HepG2 (cell line): Measurements from ENCODE around the gene USF2. TPM values are rescaled to one million over a fixed set of nuclear protein-coding genes. Genes with fewer than 3 reads are reported as not detected.

Experiments used
- ATAC-seq: fragments of 200-7000 bp; cut with Tn5 transposase; 3 replicates; pipeline ENCODE4 v1.9.1; 2020; ENCODE audit warnings: mild to moderate bottlenecking, moderate library complexity
- BruUV-seq: library from RNA; stranded (reverse); fragments of 400-500 nt; replicated peaks from 2 replicates; lab custom pipeline; 2021; lab: Mats Ljungman, UMichigan
- CTCF ChIA-PET: fragments of 300-600 bp; formaldehyde crosslinking; extraction: SDS; loops from one replicate; lab custom pipeline; 2021; ENCODE audit warnings: low total read pairs, inconsistent platforms, low intra/inter-chr PET ratio; lab: Yijun Ruan, JAX
- POLR2A ChIA-PET: fragments of 350-600 bp; sonication (Branson Sonifier 250); formaldehyde crosslinking; loops from one replicate; lab custom pipeline; 2020; ENCODE audit warnings: antibody characterized with exemption, inconsistent platforms; lab: Yijun Ruan, JAX
- DNase-seq: peaks from one replicate; pipeline ENCODE4 v3.0.0-alpha.2; 2015; ENCODE audit warnings: low spot score
- FAIRE-seq: peaks from 3 replicates; lab custom pipeline; 2011; peaks lifted over from hg19 to GRCh38; lab: Jason Lieb, UNC
- H2AFZ ChIP-seq: one replicate; pipeline ENCODE4 v1.6.1; 2011; ENCODE audit warnings: low read length, inconsistent platforms
- H3K27ac ChIP-seq: fragments of 300-600 bp; 3 replicates; pipeline ENCODE4 v1.8.0; 2011; ENCODE audit warnings: mixed run types, mild to moderate bottlenecking, mixed read lengths, low read length, inconsistent platforms; ENCODE audit not compliant: insufficient read depth; ENCODE audit errors: extremely low read length
- H3K27me3 ChIP-seq, 2 experiments: fragments of 200-600 bp in 1 of 2; 2 replicates in 1 of 2; 3 replicates in 1 of 2; pipeline versions ENCODE4 v1.6.0 to v1.8.0; 2011; ENCODE audit warnings: low read length in 2 of 2, mild to moderate bottlenecking in 2 of 2, moderate library complexity in 2 of 2, inconsistent platforms in 1 of 2; ENCODE audit not compliant: insufficient read depth in 2 of 2, control insufficient read depth in 1 of 2
- H3K36me3 ChIP-seq, 2 experiments: fragments of 200-600 bp in 1 of 2; replicated peaks in 1 of 2; 2 replicates in 1 of 2; 3 replicates in 1 of 2; pipeline versions ENCODE4 v1.5.1 to v1.8.0; 2011; ENCODE audit warnings: low read length in 2 of 2, inconsistent platforms in 1 of 2; ENCODE audit not compliant: insufficient read depth in 2 of 2, control insufficient read depth in 1 of 2
- H3K4me1 ChIP-seq: 2 replicates; pipeline ENCODE4 v1.5.1; 2012; ENCODE audit warnings: low read length, inconsistent platforms; ENCODE audit not compliant: insufficient read depth
- H3K4me2 ChIP-seq: 2 replicates; pipeline ENCODE4 v1.6.0; 2011; ENCODE audit warnings: low read depth, low read length, inconsistent platforms
- H3K4me3 ChIP-seq, 3 experiments: fragments of 200-600 bp in 1 of 3; sonication (generic), shearing (Covaris generic) in 1 of 3; replicated peaks in 1 of 3; 2 replicates each; pipeline ENCODE4 v1.5.1; 2011 to 2016; ENCODE audit warnings: low read length in 3 of 3, inconsistent platforms in 2 of 3, low read depth in 2 of 3, mild to moderate bottlenecking in 2 of 3, control low read depth in 1 of 3, mixed read lengths in 1 of 3; ENCODE audit not compliant: insufficient read depth in 1 of 3
- H3K79me2 ChIP-seq: one replicate; pipeline ENCODE4 v1.6.1; 2011; ENCODE audit warnings: low read length, inconsistent platforms; ENCODE audit not compliant: insufficient read depth
- H3K9ac ChIP-seq: 2 replicates; pipeline ENCODE4 v1.6.0; 2011; ENCODE audit warnings: mild to moderate bottlenecking, low read depth, low read length, inconsistent platforms; ENCODE audit not compliant: insufficient read depth
- H3K9me3 ChIP-seq: 2 replicates; pipeline ENCODE4 v1.5.1; 2012; ENCODE audit warnings: mild to moderate bottlenecking, low read length
- H4K20me1 ChIP-seq: 2 replicates; pipeline ENCODE4 v1.6.0; 2011; ENCODE audit warnings: inconsistent platforms, mild to moderate bottlenecking, low read length, moderate library complexity; ENCODE audit not compliant: insufficient read depth
- AKAP8 ChIP-seq: sonication (generic); formaldehyde crosslinking; IDR thresholded peaks from 2 replicates; pipeline ENCODE4 v1.5.1; 2020; ENCODE audit warnings: mild to moderate bottlenecking, missing genetic modification reagents
- ERF ChIP-seq: IDR thresholded peaks from 2 replicates; pipeline ENCODE4 v1.6.1; 2018; ENCODE audit warnings: missing biosample characterization, missing genetic modification reagents
- ETV6 ChIP-seq: sonication (generic); formaldehyde crosslinking; conservative IDR thresholded peaks from 2 replicates; pipeline ENCODE4 v1.4.0; 2020; ENCODE audit warnings: missing genetic modification reagents
- HNRNPK ChIP-seq: fragments of 200-400 bp; formaldehyde crosslinking; IDR thresholded peaks from 2 replicates; pipeline ENCODE4 v1.6.1; 2018; ENCODE audit warnings: low read length, low read depth, moderate library complexity, mild to moderate bottlenecking; ENCODE audit not compliant: poor library complexity, severe bottlenecking
- PTBP1 ChIP-seq: fragments of 200-400 bp; formaldehyde crosslinking; IDR thresholded peaks from 2 replicates; pipeline ENCODE4 v1.6.1; 2018; ENCODE audit warnings: low read length, low read depth; ENCODE audit not compliant: poor library complexity, severe bottlenecking
- RBM39 ChIP-seq: fragments of 200-400 bp; formaldehyde crosslinking; IDR thresholded peaks from one replicate; pipeline ENCODE4 v1.6.1; 2018; ENCODE audit warnings: antibody characterized with exemption, mild to moderate bottlenecking, low read depth, low read length; ENCODE audit not compliant: poor library complexity, severe bottlenecking
- TEAD2 ChIP-seq: sonication (generic); formaldehyde crosslinking; IDR thresholded peaks from 2 replicates; pipeline ENCODE4 v1.9.0; 2021; ENCODE audit warnings: missing genetic modification reagents
- ZBED4 ChIP-seq: sonication (generic); formaldehyde crosslinking; IDR thresholded peaks from 2 replicates; pipeline ENCODE4 v1.4.0; 2020; ENCODE audit warnings: missing genetic modification reagents, borderline replicate concordance
- ZHX1 ChIP-seq: sonication (generic); formaldehyde crosslinking; IDR thresholded peaks from 2 replicates; pipeline ENCODE4 v1.8.1; 2022; ENCODE audit warnings: low read depth, mild to moderate bottlenecking, missing genetic modification reagents
- ZNF205 ChIP-seq: IDR thresholded peaks from 2 replicates; pipeline ENCODE4 v1.6.1; 2018; ENCODE audit warnings: missing biosample characterization, missing genetic modification reagents
- ZNF550 ChIP-seq: sonication (generic); formaldehyde crosslinking; IDR thresholded peaks from 2 replicates; pipeline ENCODE4 v1.4.0; 2020; ENCODE audit warnings: mild to moderate bottlenecking, missing genetic modification reagents, borderline replicate concordance
- ZNF567 ChIP-seq: sonication (generic); formaldehyde crosslinking; IDR thresholded peaks from 2 replicates; pipeline ENCODE4 v1.8.1; 2023; ENCODE audit warnings: mild to moderate bottlenecking, missing genetic modification reagents, borderline replicate concordance
- ZNF747 ChIP-seq: sonication (generic); formaldehyde crosslinking; IDR thresholded peaks from 2 replicates; pipeline ENCODE4 v1.8.1; 2023; ENCODE audit warnings: missing genetic modification reagents, mild to moderate bottlenecking, borderline replicate concordance
- ZNF780A ChIP-seq: sonication (generic); formaldehyde crosslinking; IDR thresholded peaks from 2 replicates; pipeline ENCODE4 v1.8.0; 2022; ENCODE audit warnings: mild to moderate bottlenecking, missing genetic modification reagents, moderate library complexity
- ZSCAN31 ChIP-seq: sonication (generic); formaldehyde crosslinking; IDR thresholded peaks from 2 replicates; pipeline ENCODE4 v1.5.0; 2020; ENCODE audit warnings: low read depth, mild to moderate bottlenecking, missing genetic modification reagents
- WGBS: methylation state at CpG from one replicate; pipeline ENCODE4 v1.1.6; 2017; ENCODE audit warnings: low lambda C conversion rate; 5-methylcytosine and 5-hydroxymethylcytosine counted together
- in situ Hi-C: cut with HindIII; loops from 2 replicates; pipeline ENCODE4 v1.10.0; 2017; ENCODE audit warnings: low pct_unique_long_range_greater_than_20kb; ENCODE audit not compliant: extremely low pct_ligation_motif_present
- intact Hi-C: fragments of 100-400 bp; cut with micrococcal nuclease; formaldehyde crosslinking; loops from one replicate; pipeline ENCODE4 v1.10.0; 2022; ENCODE audit not compliant: unreplicated experiment
- polyA plus RNA-seq, 8 experiments: library from polyadenylated mRNA; depleted of rRNA in 3 of 8; stranded (reverse) in 7 of 8; unstranded in 1 of 8; fragments of >200 nt; fragmentation: Illumina TruSeq in 4 of 8; extraction: Trizol in 4 of 8; gene quantifications; 2 replicates each; pipeline versions ENCODE4 v1.2.1 to v1.2.3, GENCODE V29; 2011 to 2016; ENCODE audit warnings: low read depth in 4 of 8, missing spikeins in 1 of 8, mixed read lengths in 1 of 8; ENCODE audit not compliant: insufficient read depth in 1 of 8
- total RNA-seq, 5 experiments: library from RNA; depleted of rRNA; stranded (reverse); fragments of >200 nt; fragmentation: Illumina TruSeq; extraction: Trizol; gene quantifications; 2 replicates each; pipeline ENCODE4 v1.2.3, GENCODE V29; 2016; ENCODE audit warnings: low read depth in 1 of 5

USF2 gene
- total and polyA plus RNA-seq, 2 of the 13 experiments (the other 11 are each of a cell fraction or from before 2014, with no cell fraction given): 54.9 to 106 TPM

- TF ChIP-seq AKAP8 (CRISPR knock-in tag) (peak; percentile 90; the same call in 1 of the 2 replicates), RBM39 (no peak), ZNF550 (CRISPR knock-in tag) (no peak), ETV6 (CRISPR knock-in tag) (0 out of 2 replicates have a peak, but pooled peaks have one; percentile 13), PTBP1 (no peak), ZNF567 (CRISPR knock-in tag) (0 out of 2 replicates have a peak, but pooled peaks have one; percentile 43), ERF (CRISPR knock-in tag) (no peak), HNRNPK (no peak), ZSCAN31 (CRISPR knock-in tag) (no peak), ZNF205 (CRISPR knock-in tag) (0 out of 2 replicates have a peak, but pooled peaks have one; percentile 3)
Observed at GRCh38 chr19:35267353-35267817, 1.4 kb upstream of the USF2 start (continued).

GRCh38 chr19:35267818-35268535 lies 785 bp upstream of the USF2 start:
- peak overlapping the region; percentile 76 to 97 (median 79) for H3K4me3 ChIP-seq
- peaks cover 20% of the 10 kb centered on the region for H3K4me1 ChIP-seq
- CTCF ChIA-PET: no interaction called here
- peaks cover 18% of the 10 kb centered on the region for H3K79me2 ChIP-seq
- no peaks in the 10 kb centered on the region for H3K27me3 ChIP-seq
- in situ Hi-C loops (no loop called here), intact Hi-C loops (loop anchor here (5.0 kb wide), 1 partner anchor 189 kb away; no protein-coding TSS in a partner anchor)
- POLR2A ChIA-PET: interaction anchor here (0.6 to 1.2 kb wide), 2 partner anchors 41 to 434 kb away, joined by 3 read pairs; no protein-coding TSS in a partner anchor
- BruUV-seq: no TSS peak
- peak overlapping the region; percentile 79 for H3K9ac ChIP-seq
- H3K36me3 ChIP-seq: peaks cover 17 to 45% of the 10 kb centered on the region in 2 experiments
- H3K27ac ChIP-seq: peak overlapping the region; percentile 76
- H3K9me3 ChIP-seq: no peaks in the 10 kb centered on the region
- WGBS: 1% methylated on average over 44 of the region's 100 CpGs
- peak overlapping the region; percentile 68 for H3K4me2 ChIP-seq
- ATAC-seq (peak; percentile 39), DNase-seq (no peak), FAIRE-seq (no peak)
- no peak overlapping the region for H2AFZ ChIP-seq
- no peaks in the 10 kb centered on the region for H4K20me1 ChIP-seq
- TF ChIP-seq TEAD2 (CRISPR knock-in tag) (no peak), ZBED4 (CRISPR knock-in tag) (no peak), ZHX1 (CRISPR knock-in tag) (no peak), ZNF780A (CRISPR knock-in tag) (no peak), ZNF747 (CRISPR knock-in tag) (no peak)
